GM12864 (cell line): ENCODE results near the gene BEST2.

Experiments used
- DNase-seq: peaks from one replicate; pipeline ENCODE4 v3.0.0-alpha.2; 2011; ENCODE audit warnings: low read depth
- H3K4me3 ChIP-seq: 2 replicates; pipeline ENCODE4 v1.5.1; 2011; ENCODE audit warnings: mild to moderate bottlenecking, low read depth, low read length, control low read depth
- TF ChIP-seq, protein P1 (sequence below): IDR thresholded peaks from 2 replicates; pipeline ENCODE4 v1.5.1; 2011; ENCODE audit warnings: low read depth, mild to moderate bottlenecking, moderate library complexity, low read length, control low read depth, inconsistent platforms; ENCODE audit errors: missing control alignments

Gene BEST2

DNA sequence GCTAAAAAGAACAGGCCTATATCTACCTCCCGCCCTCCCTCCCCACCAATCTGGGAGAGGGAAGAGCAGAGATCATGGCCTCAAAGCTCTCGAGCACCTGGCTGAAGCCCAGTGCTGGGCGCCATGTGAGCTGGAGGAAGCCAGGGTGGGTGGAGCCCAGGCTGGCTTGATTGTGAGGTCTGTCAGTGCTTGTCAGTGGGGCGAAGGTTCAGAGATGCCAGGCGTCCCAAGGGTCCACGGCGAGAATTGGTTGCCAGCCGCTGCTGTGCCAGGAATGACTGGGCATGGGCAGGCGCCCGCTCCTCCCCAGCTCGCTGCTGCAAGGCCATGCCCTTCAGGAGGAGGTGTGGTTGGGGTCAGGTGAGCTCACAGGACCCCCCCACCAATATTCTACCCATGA, 11.5 kb downstream of the BEST2 start:
- TF ChIP-seq, protein P1, sequence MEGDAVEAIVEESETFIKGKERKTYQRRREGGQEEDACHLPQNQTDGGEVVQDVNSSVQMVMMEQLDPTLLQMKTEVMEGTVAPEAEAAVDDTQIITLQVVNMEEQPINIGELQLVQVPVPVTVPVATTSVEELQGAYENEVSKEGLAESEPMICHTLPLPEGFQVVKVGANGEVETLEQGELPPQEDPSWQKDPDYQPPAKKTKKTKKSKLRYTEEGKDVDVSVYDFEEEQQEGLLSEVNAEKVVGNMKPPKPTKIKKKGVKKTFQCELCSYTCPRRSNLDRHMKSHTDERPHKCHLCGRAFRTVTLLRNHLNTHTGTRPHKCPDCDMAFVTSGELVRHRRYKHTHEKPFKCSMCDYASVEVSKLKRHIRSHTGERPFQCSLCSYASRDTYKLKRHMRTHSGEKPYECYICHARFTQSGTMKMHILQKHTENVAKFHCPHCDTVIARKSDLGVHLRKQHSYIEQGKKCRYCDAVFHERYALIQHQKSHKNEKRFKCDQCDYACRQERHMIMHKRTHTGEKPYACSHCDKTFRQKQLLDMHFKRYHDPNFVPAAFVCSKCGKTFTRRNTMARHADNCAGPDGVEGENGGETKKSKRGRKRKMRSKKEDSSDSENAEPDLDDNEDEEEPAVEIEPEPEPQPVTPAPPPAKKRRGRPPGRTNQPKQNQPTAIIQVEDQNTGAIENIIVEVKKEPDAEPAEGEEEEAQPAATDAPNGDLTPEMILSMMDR, result no peak
- no peak overlapping the region for H3K4me3 ChIP-seq
- no peak for DNase-seq

DNA sequence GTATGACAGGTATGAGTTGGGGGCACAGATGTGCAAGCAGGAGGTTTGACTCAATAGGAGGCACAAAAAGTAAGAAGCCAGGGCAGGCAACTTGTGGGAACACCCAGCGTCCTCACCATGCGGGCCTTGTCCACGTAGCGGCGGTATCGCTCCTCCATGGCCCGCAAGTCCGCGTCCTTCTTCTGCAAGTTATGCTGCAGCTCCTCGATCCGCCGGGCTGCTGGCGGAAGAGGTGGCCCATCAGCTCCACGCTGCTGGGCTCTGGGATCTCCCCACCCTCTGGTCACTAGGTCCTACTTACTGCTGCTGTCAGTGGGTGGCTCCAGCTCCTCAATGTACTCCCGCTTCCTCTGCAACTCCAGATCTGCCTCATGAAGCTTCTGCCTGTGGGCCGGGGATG, 13.1 kb downstream of the BEST2 start:
- DNase-seq, result no peak
- no peak overlapping the region for H3K4me3 ChIP-seq
- TF ChIP-seq, protein P1, result no peak

DNA sequence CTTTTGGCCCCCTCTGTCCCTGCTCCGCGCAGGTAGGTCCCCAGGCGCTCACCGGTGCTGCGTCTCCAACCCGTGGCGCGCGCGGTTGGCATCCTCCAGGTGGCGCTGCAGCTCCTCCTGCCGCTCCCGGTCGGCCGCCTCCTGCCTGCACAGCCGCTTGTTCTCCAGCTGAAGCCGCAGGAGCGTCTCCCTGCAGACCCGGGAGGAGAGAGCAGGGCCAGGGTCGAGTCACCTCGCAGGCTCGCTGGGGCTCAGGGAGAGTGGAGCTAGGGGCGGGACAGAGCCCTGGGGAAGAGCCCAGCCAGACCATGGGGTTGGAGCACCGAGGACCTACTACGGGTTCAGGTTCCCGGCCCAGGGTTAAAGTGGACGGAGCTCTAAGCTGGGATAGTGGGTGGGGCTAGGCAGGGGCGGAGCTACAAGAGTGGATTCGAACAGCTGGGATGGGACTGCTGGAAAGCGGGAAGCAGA, 14.5 kb downstream of the BEST2 start:
- DNase-seq, result no peak
- TF ChIP-seq, protein P1, result peak; percentile 59
- H3K4me3 ChIP-seq, result no peak overlapping the region

DNA sequence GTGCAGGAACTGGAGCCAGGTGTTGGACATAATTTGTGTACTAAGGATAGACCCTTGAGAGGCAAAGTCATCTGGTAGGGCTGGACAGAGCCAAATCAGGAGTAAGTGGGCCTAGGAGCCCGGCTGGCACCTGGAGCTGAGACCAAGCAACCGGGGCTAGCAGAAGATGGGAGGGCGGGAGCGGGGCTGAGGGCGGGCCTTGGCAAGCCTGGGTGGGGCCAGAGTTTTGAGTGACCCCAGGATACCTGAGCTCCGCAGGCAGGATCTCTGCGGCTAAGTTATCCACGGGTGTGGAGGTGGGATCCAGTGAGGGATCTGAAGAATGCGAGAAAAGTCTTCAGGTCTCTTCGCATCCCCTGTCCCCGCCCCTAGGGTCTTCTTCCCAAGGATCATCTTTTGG, 15.6 kb downstream of the BEST2 start:
- no peak for DNase-seq
- TF ChIP-seq, protein P1, result no peak
- H3K4me3 ChIP-seq, result no peak overlapping the region

DNA sequence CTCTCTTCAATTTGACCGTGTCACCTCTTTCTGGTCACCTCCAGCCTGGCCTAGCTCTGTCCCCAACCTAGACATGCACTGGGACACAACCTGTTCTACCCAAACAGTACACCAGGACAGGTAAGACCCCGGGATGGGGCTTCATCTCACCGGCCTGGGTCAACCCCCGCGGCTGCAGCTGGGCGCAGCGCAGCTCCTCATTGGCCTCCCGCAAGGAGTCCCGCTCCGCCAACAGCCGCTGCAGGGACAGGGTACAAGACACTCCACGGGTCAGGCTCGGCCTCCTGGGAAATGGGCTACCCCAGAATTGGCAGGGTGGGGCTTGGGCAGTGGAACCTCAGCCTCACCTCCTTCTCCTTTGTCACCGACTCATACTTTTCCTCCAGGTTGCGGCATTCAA, 16.1 kb downstream of the BEST2 start:
- TF ChIP-seq, protein P1, result no peak
- DNase-seq, result no peak
- no peak overlapping the region for H3K4me3 ChIP-seq

DNA sequence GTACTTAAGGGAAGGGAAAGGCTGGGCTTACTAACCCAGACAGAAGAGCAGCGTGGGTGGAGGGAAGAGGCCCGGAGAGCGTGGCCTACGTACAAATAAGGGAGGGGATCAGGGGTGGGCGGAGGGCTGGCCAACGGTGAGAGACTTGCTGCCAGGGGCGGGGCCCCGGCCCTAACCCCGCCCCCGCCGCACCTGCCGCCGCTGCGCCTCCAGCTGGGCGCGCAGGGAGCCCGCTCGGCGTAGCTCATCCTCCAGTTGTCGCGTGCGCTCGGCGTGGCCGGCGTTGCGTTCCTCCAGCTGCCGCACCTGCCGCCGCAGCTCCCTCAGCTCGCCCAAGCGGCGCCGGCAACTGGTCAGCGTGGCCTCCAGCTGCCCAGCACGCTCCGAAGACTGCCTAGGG, 18.1 kb downstream of the BEST2 start:
- TF ChIP-seq, protein P1, result no peak
- DNase-seq, result no peak
- no peak overlapping the region; the same call in 1 of the 2 replicates for H3K4me3 ChIP-seq

DNA sequence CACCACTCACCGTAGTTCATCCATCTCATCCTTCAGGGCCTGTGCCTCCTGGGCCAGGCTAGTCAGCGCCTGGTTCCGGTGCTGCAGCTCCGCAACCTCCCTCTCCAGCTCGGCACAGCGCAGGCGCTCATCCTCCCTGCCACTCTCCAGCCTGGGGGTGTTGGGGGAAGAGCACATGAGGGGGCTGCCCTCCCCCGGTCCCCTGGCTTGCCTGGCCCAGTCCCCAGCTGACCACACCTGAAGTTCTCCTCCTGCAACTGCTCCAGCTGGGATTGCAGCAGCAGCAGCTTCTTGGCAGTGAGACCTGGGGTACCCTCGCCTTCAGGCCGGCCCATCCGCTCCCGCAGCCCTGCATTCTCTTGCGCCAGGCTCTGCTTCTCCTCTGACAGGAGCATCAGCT, 19.3 kb downstream of the BEST2 start:
- TF ChIP-seq, protein P1, result no peak
- no peak for DNase-seq

More for the DNA sequence above, 19.3 kb downstream of the BEST2 start:
- H3K4me3 ChIP-seq, result no peak overlapping the region
